Activated B cell treated with CpG ODN at 0.5 μM for 24 hours (primary cell): ENCODE results near the gene RAD51B. TPM values are rescaled to one million over a fixed set of nuclear protein-coding genes. Genes with fewer than 3 reads are reported as not detected.
"Not testable (repeated sequence)": the region's sequence is repeated elsewhere in the genome, so short reads cannot be mapped to it uniquely, and the experiment has no call there.

ENCODE experiments used
- ATAC-seq: fragments of 200-7000 bp; cut with Tn5 transposase; one replicate; pipeline ENCODE4 v1.10.0; 2021; ENCODE audit warnings: low read depth, mild to moderate bottlenecking, moderate library complexity
- CTCF ChIA-PET: fragments of 350-600 bp; sonication (Branson Sonifier 250); formaldehyde crosslinking; loops from one replicate; lab custom pipeline; 2021; ENCODE audit warnings: antibody characterized with exemption; lab: Charles Lee
- POLR2A ChIA-PET: fragments of 350-600 bp; sonication (Branson Sonifier 250); formaldehyde crosslinking; loops from one replicate; lab custom pipeline; 2021; ENCODE audit warnings: antibody characterized with exemption; lab: Charles Lee
- DNase-seq: peaks from one replicate; pipeline ENCODE4 v3.0.0; 2022
- H3K27ac Mint-ChIP-seq: one replicate; pipeline ENCODE4 v1.8.0; 2020; ENCODE audit warnings: mixed read lengths
- H3K27me3 Mint-ChIP-seq: one replicate; pipeline ENCODE4 v1.8.0; 2021; ENCODE audit warnings: mixed read lengths
- H3K36me3 Mint-ChIP-seq: one replicate; pipeline ENCODE4 v1.8.0; 2021; ENCODE audit warnings: low read depth, mixed read lengths
- H3K4me1 Mint-ChIP-seq: one replicate; pipeline ENCODE4 v1.8.0; 2021; ENCODE audit warnings: mixed read lengths
- H3K4me3 Mint-ChIP-seq: one replicate; pipeline ENCODE4 v1.8.0; 2020; ENCODE audit warnings: mild to moderate bottlenecking, mixed read lengths
- H3K9me3 Mint-ChIP-seq: one replicate; pipeline ENCODE4 v1.8.0; 2020; ENCODE audit warnings: mixed read lengths
- intact Hi-C: fragments of 100-400 bp; cut with micrococcal nuclease; formaldehyde crosslinking; loops from one replicate; pipeline ENCODE4 v1.15.1; 2024
- total RNA-seq: library from RNA; stranded (reverse); gene quantifications from 2 replicates; pipeline ENCODE4 v1.2.3, GENCODE V29; 2022
- TF ChIP-seq, protein P1 (sequence below): fragments of 200-600 bp; IDR thresholded peaks from one replicate; pipeline ENCODE4 v1.8.0; 2022; ENCODE audit warnings: antibody characterized with exemption, mild to moderate bottlenecking

Gene RAD51B
- total RNA-seq, 1 donor from 2014 or later: 53.9 TPM

DNA sequence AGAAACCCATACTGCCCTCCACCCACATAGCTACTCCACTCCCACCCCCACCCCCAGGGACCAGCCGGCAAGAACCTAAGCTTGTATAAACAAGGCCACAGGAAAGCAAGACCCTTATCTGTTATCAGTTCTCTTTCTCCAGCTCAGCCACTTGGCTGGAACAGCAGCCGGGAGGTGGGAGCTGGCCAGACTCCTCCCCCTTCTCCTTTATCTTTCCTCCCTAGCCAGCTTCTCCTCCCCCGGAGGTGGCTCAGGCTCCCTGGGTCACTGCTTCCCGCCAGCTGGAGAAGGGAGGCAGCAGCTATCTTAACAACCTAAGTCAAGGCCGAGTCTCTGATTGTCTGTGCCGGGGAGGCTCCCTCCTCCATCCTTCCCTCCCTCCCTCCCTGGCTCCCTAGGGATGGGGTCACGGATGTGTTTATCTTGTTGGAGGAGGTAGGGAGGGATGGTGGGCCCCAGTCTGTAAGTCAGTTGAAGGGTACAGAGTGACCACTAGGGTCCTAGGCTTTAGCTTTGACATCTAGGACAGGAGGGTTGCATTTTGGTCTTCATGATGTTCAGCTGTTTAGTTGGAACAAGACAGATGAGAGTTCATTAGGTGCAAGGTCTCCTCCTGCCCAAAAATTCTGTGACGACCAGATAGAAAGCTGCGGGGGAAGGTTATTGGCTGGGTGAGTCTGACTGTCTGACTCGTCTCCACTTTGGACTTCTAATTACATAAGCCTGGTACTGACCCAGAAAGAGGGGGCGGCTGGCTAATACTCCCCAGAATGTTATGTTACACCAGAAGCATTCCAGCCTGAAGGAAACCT, 943.6 kb downstream of the RAD51B start:
- Mint-ChIP-seq H3K4me1 (peaks cover 3% of the 10 kb centered on the region), H3K36me3 (no peaks in the 10 kb centered on the region), H3K9me3 (no peaks in the 10 kb centered on the region), H3K4me3 (no peak overlapping the region), H3K27me3 (no peaks in the 10 kb centered on the region), H3K27ac (no peak overlapping the region)
- TF ChIP-seq, protein P1, sequence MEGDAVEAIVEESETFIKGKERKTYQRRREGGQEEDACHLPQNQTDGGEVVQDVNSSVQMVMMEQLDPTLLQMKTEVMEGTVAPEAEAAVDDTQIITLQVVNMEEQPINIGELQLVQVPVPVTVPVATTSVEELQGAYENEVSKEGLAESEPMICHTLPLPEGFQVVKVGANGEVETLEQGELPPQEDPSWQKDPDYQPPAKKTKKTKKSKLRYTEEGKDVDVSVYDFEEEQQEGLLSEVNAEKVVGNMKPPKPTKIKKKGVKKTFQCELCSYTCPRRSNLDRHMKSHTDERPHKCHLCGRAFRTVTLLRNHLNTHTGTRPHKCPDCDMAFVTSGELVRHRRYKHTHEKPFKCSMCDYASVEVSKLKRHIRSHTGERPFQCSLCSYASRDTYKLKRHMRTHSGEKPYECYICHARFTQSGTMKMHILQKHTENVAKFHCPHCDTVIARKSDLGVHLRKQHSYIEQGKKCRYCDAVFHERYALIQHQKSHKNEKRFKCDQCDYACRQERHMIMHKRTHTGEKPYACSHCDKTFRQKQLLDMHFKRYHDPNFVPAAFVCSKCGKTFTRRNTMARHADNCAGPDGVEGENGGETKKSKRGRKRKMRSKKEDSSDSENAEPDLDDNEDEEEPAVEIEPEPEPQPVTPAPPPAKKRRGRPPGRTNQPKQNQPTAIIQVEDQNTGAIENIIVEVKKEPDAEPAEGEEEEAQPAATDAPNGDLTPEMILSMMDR: no peak
- ATAC-seq (no peak), DNase-seq (no peak)
- POLR2A ChIA-PET: interaction anchor here (0.6 to 1.0 kb wide), 2 partner anchors 11 to 249 kb away, joined by 3 to 4 read pairs; no protein-coding TSS in a partner anchor
- CTCF ChIA-PET: interaction anchor here (0.6 kb wide), 1 partner anchor 781 kb away, joined by 3 read pairs; no protein-coding TSS in a partner anchor
- intact Hi-C loops: no loop called here

DNA sequence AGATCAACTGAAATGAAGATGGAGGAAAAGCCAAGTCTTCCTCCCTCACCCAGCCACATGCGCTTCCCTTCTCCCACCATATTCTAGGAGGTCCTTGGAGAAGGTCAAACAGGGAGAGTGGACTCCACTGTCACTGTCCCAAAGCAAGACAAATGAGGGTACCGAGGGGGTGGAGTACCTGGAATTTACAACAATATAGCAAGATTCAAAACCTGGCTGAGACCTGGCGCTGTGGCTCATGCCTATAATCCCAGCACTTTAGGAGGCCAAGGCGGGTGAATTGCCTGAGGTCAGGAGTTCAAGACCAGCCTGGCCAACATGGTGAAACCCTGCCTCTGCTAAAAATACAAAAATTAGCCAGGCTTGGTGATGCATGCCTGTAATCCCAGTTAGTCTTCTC, 944.3 kb downstream of the RAD51B start:
- H3K27me3 Mint-ChIP-seq, H3K4me3 Mint-ChIP-seq, H3K36me3 Mint-ChIP-seq, H3K9me3 Mint-ChIP-seq, ATAC-seq, DNase-seq, H3K4me1 Mint-ChIP-seq, intact Hi-C loops, H3K27ac Mint-ChIP-seq: not testable (repeated sequence)
- POLR2A ChIA-PET: interaction anchor here (0.6 kb wide), 1 partner anchor 12 kb away, joined by 3 read pairs; no protein-coding TSS in a partner anchor
- CTCF ChIA-PET: interaction anchor here (0.6 kb wide), 1 partner anchor 781 kb away, joined by 3 read pairs; no protein-coding TSS in a partner anchor

DNA sequence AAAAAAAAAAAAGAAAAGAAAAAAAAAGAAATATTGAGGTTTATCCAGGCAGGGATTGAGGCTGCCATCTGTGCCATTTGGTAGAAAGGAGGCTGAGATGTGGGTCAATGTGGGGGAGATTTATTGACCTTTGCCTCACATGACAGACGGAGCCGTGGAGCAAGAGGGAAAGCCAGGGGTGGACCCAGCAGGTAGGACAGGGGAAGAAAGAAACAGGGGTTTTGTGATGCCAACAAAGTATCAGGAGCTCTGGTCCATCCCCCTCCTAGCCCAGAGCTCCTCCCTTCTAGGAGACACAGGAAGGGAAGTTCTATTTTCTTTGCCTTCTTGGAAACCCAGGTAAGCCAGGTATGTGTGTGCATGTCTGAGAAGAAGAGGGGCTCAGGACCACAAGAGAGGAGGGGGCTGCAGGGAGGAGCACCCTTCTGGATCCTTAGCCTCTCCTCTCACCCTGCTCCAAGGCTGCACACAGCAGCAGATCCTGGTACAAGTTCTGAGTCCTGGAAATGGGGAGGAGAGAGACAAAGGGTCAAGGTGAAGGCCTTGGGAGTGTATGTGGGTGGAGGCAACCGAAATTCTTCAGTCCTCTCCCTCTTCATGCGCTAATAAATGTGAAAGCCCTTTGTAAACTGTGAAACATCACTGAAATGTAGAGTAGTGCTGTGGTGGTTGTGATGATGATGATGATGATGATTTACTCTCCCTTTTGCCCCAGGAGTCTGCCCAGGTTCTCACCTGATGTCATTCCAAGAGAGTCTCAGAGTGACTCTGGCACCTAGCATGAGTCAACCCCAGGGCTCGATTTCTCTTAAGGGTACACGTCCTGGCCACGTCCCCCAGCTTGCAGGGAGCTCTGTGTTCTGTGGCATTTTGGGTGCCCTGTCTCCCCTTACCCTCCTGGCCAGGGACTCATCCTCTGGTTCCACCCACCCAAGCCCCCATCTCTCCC, 947.0 kb downstream of the RAD51B start:
- POLR2A ChIA-PET: interaction anchor here (0.6 to 1.1 kb wide), 3 partner anchors 8 to 86 kb away, joined by 3 to 6 read pairs (median 6); no protein-coding TSS in a partner anchor
- Mint-ChIP-seq H3K4me3 (no peak overlapping the region), H3K36me3 (no peaks in the 10 kb centered on the region), H3K27me3 (no peaks in the 10 kb centered on the region), H3K9me3 (no peaks in the 10 kb centered on the region), H3K4me1 (peaks cover 4% of the 10 kb centered on the region), H3K27ac (no peak overlapping the region)
- CTCF ChIA-PET: no interaction called here
- DNase-seq (no peak), ATAC-seq (no peak)
- intact Hi-C loops: no loop called here
- TF ChIP-seq, protein P1: no peak

DNA sequence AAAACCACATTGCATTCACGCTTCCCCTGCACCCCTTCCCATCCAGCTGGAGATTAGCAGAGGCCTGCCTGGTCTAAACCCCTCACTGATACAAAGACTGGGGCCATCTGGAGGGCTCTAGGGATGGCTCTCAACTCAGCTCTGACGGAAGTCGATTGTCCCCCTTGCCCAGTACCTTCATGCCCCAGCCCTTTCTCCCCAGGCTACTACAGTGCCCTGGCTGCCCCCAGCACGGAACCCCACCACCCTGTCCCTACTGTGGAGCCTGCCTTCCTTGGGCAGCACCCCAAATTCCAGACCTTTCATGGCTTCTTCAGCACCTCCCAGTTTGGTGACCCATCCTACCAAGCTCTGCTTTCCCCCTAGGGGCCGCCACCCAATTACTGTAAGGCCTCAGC, 947.7 kb downstream of the RAD51B start:
- ChIA-PET POLR2A (interaction anchor here (1.1 kb wide), 1 partner anchor 18 kb away, joined by 3 read pairs; no protein-coding TSS in a partner anchor), CTCF (no interaction called here)
- no peak for ATAC-seq
- H3K4me3 Mint-ChIP-seq: no peak overlapping the region
- H3K27ac Mint-ChIP-seq: no peak overlapping the region
- TF ChIP-seq, protein P1: no peak
- H3K27me3 Mint-ChIP-seq: no peaks in the 10 kb centered on the region
- H3K4me1 Mint-ChIP-seq: peaks cover 9% of the 10 kb centered on the region
- DNase-seq: no peak
- intact Hi-C loops: no loop called here
- no peaks in the 10 kb centered on the region for H3K36me3 Mint-ChIP-seq
- H3K9me3 Mint-ChIP-seq: no peaks in the 10 kb centered on the region

DNA sequence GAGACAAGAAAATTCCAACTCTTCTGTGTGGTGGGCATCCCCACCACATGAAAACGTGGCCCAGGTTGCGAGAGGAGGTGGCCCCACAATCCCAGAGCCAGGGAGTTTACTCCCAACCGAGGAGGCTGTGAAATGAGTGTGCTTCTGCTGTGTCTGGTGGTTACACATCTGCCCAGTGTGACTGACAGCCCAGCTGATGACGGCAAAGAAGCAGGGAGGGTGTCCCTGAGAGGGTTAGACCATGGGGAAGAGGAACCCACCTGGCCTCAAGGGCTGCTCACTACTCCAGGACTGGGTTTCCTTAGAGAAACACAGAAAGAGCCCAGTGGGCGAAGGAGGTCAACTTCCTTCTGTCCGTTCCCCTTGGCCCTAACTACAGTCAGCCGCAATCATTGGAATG, 948.7 kb downstream of the RAD51B start:
- Mint-ChIP-seq H3K27ac (no peak overlapping the region), H3K36me3 (no peaks in the 10 kb centered on the region), H3K4me3 (no peak overlapping the region), H3K4me1 (peaks cover 14% of the 10 kb centered on the region), H3K9me3 (peaks cover under 1% of the 10 kb centered on the region), H3K27me3 (no peaks in the 10 kb centered on the region)
- DNase-seq (no peak), ATAC-seq (no peak)
- CTCF ChIA-PET: no interaction called here
- POLR2A ChIA-PET: no interaction called here
- intact Hi-C loops: no loop called here
- TF ChIP-seq, protein P1: no peak
